Measurements from ENCODE around the gene SLC6A6. TPM values are rescaled to one million over a fixed set of nuclear protein-coding genes. Genes with fewer than 3 reads are reported as not detected.
A peak's percentile ranks its signal among the peaks of the same experiment; 100 is the strongest.

SLC6A6 gene
- total RNA-seq, 4 donors from 2014 or later: 15.0 to 36.2 (median 23.7) TPM

DNA sequence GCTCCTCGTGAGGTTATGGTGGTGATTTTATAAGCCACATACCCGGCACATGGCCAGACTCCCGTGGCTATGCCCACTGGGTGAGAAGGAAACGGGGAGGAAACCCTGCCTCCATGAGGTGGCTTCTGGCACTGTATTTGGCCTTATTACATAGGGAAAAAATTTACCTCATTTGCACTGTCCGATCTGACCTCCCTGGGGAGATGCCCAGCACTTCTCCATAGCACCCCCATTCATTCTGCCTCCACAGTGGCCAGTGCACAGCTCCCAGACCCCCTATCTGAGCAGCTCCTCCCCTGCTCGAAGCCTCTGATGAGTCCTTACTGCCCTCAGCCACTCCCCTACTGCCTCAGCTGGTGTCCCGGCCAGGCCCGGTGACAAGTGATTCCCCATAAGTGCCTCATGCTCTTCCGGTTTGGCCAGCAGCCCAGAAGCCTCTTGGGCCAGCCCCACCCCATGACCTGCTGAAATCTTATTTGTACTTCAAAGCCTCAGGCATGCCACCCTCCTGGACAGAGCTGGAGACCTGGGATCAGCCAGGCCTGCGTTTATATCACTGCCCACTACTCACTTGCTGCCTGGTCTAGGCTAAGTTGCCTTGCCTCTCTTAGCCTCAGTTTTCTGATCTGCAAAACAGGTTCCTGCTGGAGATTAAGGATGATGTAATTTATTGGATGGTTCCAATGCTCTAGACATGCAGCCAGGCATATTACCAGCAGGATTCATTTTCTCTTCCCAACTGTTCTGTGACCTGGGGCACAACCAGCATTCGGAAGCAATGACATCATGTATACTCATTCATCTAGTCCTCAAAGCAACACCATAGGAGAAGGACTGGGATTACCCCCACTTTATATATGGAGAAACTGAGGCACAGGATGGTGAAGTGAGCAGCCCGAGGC lies 30.6 kb upstream of the SLC6A6 start:
- H3K27ac ChIP-seq (replicated peaks in 1 of 4): no peak overlapping the region
- DNase-seq (ENCODE audit: extremely low spot score): no peak
- intact Hi-C loops (cut with DNase I): no loop called here
- H3K4me1 ChIP-seq: peaks cover 13 to 41% (median 28%) of the 10 kb centered on the region in 4 donors
- TF ChIP-seq EP300 (IDR thresholded peaks at IDR 0.05): no peak
- peak in 1 of 2 donors; percentile 52 for TF ChIP-seq POLR2AphosphoS5 (IDR thresholded peaks at IDR 0.05)
- no peak for TF ChIP-seq POLR2A (IDR thresholded peaks at IDR 0.05; ENCODE audit: low read depth)
- TF ChIP-seq, protein P1, sequence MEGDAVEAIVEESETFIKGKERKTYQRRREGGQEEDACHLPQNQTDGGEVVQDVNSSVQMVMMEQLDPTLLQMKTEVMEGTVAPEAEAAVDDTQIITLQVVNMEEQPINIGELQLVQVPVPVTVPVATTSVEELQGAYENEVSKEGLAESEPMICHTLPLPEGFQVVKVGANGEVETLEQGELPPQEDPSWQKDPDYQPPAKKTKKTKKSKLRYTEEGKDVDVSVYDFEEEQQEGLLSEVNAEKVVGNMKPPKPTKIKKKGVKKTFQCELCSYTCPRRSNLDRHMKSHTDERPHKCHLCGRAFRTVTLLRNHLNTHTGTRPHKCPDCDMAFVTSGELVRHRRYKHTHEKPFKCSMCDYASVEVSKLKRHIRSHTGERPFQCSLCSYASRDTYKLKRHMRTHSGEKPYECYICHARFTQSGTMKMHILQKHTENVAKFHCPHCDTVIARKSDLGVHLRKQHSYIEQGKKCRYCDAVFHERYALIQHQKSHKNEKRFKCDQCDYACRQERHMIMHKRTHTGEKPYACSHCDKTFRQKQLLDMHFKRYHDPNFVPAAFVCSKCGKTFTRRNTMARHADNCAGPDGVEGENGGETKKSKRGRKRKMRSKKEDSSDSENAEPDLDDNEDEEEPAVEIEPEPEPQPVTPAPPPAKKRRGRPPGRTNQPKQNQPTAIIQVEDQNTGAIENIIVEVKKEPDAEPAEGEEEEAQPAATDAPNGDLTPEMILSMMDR (IDR thresholded peaks at IDR 0.05): no peak
- WGBS: 35% methylated on average over 11 of the region's 12 CpGs
- H3K36me3 ChIP-seq: no peaks in the 10 kb centered on the region
- H3K4me3 ChIP-seq: no peak overlapping the region
- peaks cover 0 to 10% (median 0%) of the 10 kb centered on the region in 4 donors for H3K27me3 ChIP-seq
- H3K9me3 ChIP-seq: no peaks in the 10 kb centered on the region

- intact Hi-C loops (cut with DNase I): no loop called here
- Histone ChIP-seq H3K4me3 (no peak overlapping the region), H3K4me1 (peaks cover 13 to 41% (median 28%) of the 10 kb centered on the region in 4 donors), H3K36me3 (no peaks in the 10 kb centered on the region), H3K27me3 (peaks cover 0 to 9% (median 0%) of the 10 kb centered on the region in 4 donors), H3K9me3 (no peaks in the 10 kb centered on the region), H3K27ac (replicated peaks in 1 of 4) (no peak overlapping the region)
- DNase-seq (ENCODE audit: extremely low spot score): no peak
- TF ChIP-seq POLR2A (IDR thresholded peaks at IDR 0.05; ENCODE audit: low read depth): no peak
- TF ChIP-seq EP300 (IDR thresholded peaks at IDR 0.05): no peak
- TF ChIP-seq POLR2AphosphoS5 (IDR thresholded peaks at IDR 0.05): no peak
- TF ChIP-seq, protein P1 (IDR thresholded peaks at IDR 0.05): no peak
- WGBS: 80% methylated on average over 6 of the region's 6 CpGs
Measured at GRCh38 chr3:14372587-14372986, 29.8 kb upstream of the SLC6A6 start.

DNA sequence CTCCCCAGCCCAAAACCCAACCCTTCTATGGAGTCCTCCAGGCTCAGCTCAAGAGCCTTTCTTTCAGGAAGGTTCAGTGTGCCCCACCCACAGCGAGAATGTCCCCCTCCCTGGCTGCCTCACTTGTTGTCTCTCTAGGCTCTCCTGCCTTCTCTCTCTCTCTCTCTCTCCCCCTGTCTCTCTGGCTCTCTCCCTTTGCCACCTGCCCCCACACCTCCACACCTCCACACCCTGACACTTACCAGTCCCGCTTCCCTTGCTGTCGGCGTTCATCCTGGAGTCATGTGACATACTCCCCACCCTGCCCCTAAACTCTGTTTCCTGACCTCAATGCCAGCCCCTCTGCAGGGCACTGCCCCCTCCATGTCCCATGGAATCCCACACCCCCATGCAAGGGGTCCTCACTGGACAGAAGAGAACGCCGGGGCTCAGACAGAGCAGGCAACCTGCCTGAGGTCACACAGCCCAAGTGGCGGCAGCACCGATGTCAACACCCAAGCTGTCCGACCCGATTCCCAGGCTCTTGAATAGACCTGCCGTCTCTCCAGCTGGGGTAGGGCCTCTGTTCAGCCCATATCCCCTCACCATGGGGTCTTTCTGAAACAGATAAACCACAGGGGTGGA lies 28.5 kb upstream of the SLC6A6 start:
- WGBS: 82% methylated on average over 4 of the region's 11 CpGs
- H3K4me1 ChIP-seq: peaks cover 13 to 41% (median 28%) of the 10 kb centered on the region in 4 donors
- TF ChIP-seq POLR2A (IDR thresholded peaks at IDR 0.05; ENCODE audit: low read depth): no peak
- TF ChIP-seq, protein P1 (IDR thresholded peaks at IDR 0.05): no peak
- no peak for TF ChIP-seq POLR2AphosphoS5 (IDR thresholded peaks at IDR 0.05)

DNA sequence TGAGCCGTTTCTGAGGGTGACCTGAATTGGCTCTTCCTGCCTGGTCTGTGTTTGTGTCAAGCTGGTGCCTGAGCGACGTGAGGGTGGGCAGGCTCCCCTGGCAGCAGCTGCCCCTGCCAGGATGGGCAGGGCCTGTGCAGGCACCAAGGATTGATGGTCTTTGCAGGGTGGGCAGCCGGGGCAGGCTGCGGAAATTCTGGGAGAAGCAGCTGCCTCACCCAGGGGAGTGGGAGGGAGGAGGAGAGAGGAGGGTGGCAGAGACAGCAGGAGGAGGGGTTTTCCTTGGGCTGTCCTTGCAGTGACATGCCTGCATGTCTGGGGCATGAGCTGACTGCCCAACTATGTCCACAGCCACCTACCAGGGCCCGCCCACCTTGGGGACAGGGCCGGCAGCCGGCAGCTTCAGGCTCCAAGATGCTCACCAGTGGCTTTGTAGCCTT lies 27.9 kb upstream of the SLC6A6 start:
- TF ChIP-seq POLR2A (IDR thresholded peaks at IDR 0.05; ENCODE audit: low read depth) (no peak), EP300 (IDR thresholded peaks at IDR 0.05) (no peak), POLR2AphosphoS5 (IDR thresholded peaks at IDR 0.05) (no peak)
- TF ChIP-seq, protein P1 (IDR thresholded peaks at IDR 0.05): no peak
- H3K9me3 ChIP-seq: no peaks in the 10 kb centered on the region
- H3K4me1 ChIP-seq: peaks cover 13 to 41% (median 28%) of the 10 kb centered on the region in 4 donors
- no peak for DNase-seq (ENCODE audit: extremely low spot score)
- no peak overlapping the region for H3K27ac ChIP-seq (replicated peaks in 1 of 4)
- no peaks in the 10 kb centered on the region for H3K27me3 ChIP-seq
- 73% methylated on average over 6 of the region's 8 CpGs for WGBS
- H3K36me3 ChIP-seq: no peaks in the 10 kb centered on the region
- no peak overlapping the region for H3K4me3 ChIP-seq
- intact Hi-C loops (cut with DNase I): no loop called here

More for the DNA sequence above, 28.5 kb upstream of the SLC6A6 start:
- intact Hi-C loops (cut with DNase I): no loop called here
- Histone ChIP-seq H3K36me3 (no peaks in the 10 kb centered on the region), H3K4me3 (no peak overlapping the region), H3K27ac (replicated peaks in 1 of 4) (no peak overlapping the region), H3K27me3 (no peaks in the 10 kb centered on the region), H3K9me3 (no peaks in the 10 kb centered on the region)
- no peak for DNase-seq (ENCODE audit: extremely low spot score)
